Activated CD4-positive, alpha-beta T cell treated with anti-CD3 and anti-CD28 coated beads, Interleukin-2, amount 10 ng/mL, durations not matched to agents 24 days and 14 days (primary cell): ENCODE data around the gene ZNF423. TPM values are rescaled to one million over a fixed set of nuclear protein-coding genes. Genes with fewer than 3 reads are reported as not detected.
"Not testable (repeated sequence)": the region's sequence is repeated elsewhere in the genome, so short reads cannot be mapped to it uniquely, and the experiment has no call there.

Experiments
- DNase-seq: peaks from one replicate; pipeline ENCODE4 v3.0.0; 2022
- H3K27ac Mint-ChIP-seq: one replicate; pipeline ENCODE4 v1.8.0; 2022; ENCODE audit warnings: mild to moderate bottlenecking, mixed read lengths
- H3K27me3 Mint-ChIP-seq: one replicate; pipeline ENCODE4 v1.8.0; 2022; ENCODE audit warnings: mixed read lengths
- H3K36me3 Mint-ChIP-seq: one replicate; pipeline ENCODE4 v1.8.0; 2022; ENCODE audit warnings: low read depth, mild to moderate bottlenecking, mixed read lengths
- H3K4me1 Mint-ChIP-seq: one replicate; pipeline ENCODE4 v1.8.0; 2021; ENCODE audit warnings: mixed read lengths
- H3K4me3 Mint-ChIP-seq: one replicate; pipeline ENCODE4 v1.8.0; 2022; ENCODE audit warnings: mild to moderate bottlenecking, moderate library complexity, mixed read lengths
- H3K9me3 Mint-ChIP-seq: one replicate; pipeline ENCODE4 v1.8.0; 2021; ENCODE audit warnings: mixed read lengths
- intact Hi-C: fragments of 100-400 bp; cut with micrococcal nuclease; formaldehyde crosslinking; loops from one replicate; pipeline ENCODE4 v1.15.1; 2023
- total RNA-seq: library from RNA; stranded (reverse); gene quantifications from 2 replicates; pipeline ENCODE4 v1.2.3, GENCODE V29; 2022

The ZNF423 gene
- total RNA-seq, 1 donor from 2014 or later: not detected

- Mint-ChIP-seq H3K4me3 (no peak overlapping the region), H3K36me3 (no peaks in the 10 kb centered on the region), H3K4me1 (no peaks in the 10 kb centered on the region), H3K9me3 (no peaks in the 10 kb centered on the region), H3K27ac (no peak overlapping the region), H3K27me3 (no peaks in the 10 kb centered on the region)
- DNase-seq: no peak
- intact Hi-C loops: no loop called here
Observed at GRCh38 chr16:49566432-49566831, 289.5 kb downstream of the ZNF423 start.

GRCh38 chr16:49564496-49565229 is 291.2 kb downstream of the ZNF423 start:
- H3K4me3 Mint-ChIP-seq: no peak overlapping the region
- H3K27ac Mint-ChIP-seq: no peak overlapping the region
- DNase-seq: no peak
- no peaks in the 10 kb centered on the region for H3K4me1 Mint-ChIP-seq
- no peaks in the 10 kb centered on the region for H3K36me3 Mint-ChIP-seq
- intact Hi-C loops: no loop called here
- no peaks in the 10 kb centered on the region for H3K27me3 Mint-ChIP-seq
- H3K9me3 Mint-ChIP-seq: no peaks in the 10 kb centered on the region

GRCh38 chr16:49563666-49564065 is 292.2 kb downstream of the ZNF423 start:
- no peaks in the 10 kb centered on the region for H3K4me1 Mint-ChIP-seq
- intact Hi-C loops: no loop called here

GRCh38 chr16:49562894-49563293 is 293.0 kb downstream of the ZNF423 start:
- H3K27me3 Mint-ChIP-seq, H3K27ac Mint-ChIP-seq, intact Hi-C loops, H3K4me3 Mint-ChIP-seq, H3K9me3 Mint-ChIP-seq, H3K4me1 Mint-ChIP-seq, H3K36me3 Mint-ChIP-seq, DNase-seq: not testable (repeated sequence)

More at GRCh38 chr16:49563666-49564065, 292.2 kb downstream of the ZNF423 start:
- H3K27me3 Mint-ChIP-seq: no peaks in the 10 kb centered on the region
- no peak overlapping the region for H3K4me3 Mint-ChIP-seq
- H3K9me3 Mint-ChIP-seq: no peaks in the 10 kb centered on the region
- no peak overlapping the region for H3K27ac Mint-ChIP-seq
- no peaks in the 10 kb centered on the region for H3K36me3 Mint-ChIP-seq
- no peak for DNase-seq

GRCh38 chr16:49562228-49562627 is 293.7 kb downstream of the ZNF423 start:
- H3K4me3 Mint-ChIP-seq: no peak overlapping the region
- intact Hi-C loops: no loop called here
- no peak overlapping the region for H3K27ac Mint-ChIP-seq
- no peak for DNase-seq
- no peaks in the 10 kb centered on the region for H3K27me3 Mint-ChIP-seq
- no peaks in the 10 kb centered on the region for H3K4me1 Mint-ChIP-seq
- no peaks in the 10 kb centered on the region for H3K9me3 Mint-ChIP-seq
- no peaks in the 10 kb centered on the region for H3K36me3 Mint-ChIP-seq

GRCh38 chr16:49560004-49560830 is 295.7 kb downstream of the ZNF423 start:
- Mint-ChIP-seq H3K9me3 (no peaks in the 10 kb centered on the region), H3K27me3 (no peaks in the 10 kb centered on the region), H3K27ac (no peak overlapping the region), H3K36me3 (no peaks in the 10 kb centered on the region), H3K4me1 (no peaks in the 10 kb centered on the region), H3K4me3 (no peak overlapping the region)
- intact Hi-C loops: no loop called here
- DNase-seq: no peak

- no peaks in the 10 kb centered on the region for H3K4me1 Mint-ChIP-seq
- intact Hi-C loops: no loop called here
- no peaks in the 10 kb centered on the region for H3K9me3 Mint-ChIP-seq
- DNase-seq: no peak
- no peak overlapping the region for H3K4me3 Mint-ChIP-seq
- no peaks in the 10 kb centered on the region for H3K27me3 Mint-ChIP-seq
- H3K36me3 Mint-ChIP-seq: no peaks in the 10 kb centered on the region
- H3K27ac Mint-ChIP-seq: no peak overlapping the region
Observed at GRCh38 chr16:49559242-49559641, 296.7 kb downstream of the ZNF423 start.

- no peak for DNase-seq
- H3K4me3 Mint-ChIP-seq: no peak overlapping the region
- no peaks in the 10 kb centered on the region for H3K9me3 Mint-ChIP-seq
- no peaks in the 10 kb centered on the region for H3K36me3 Mint-ChIP-seq
- intact Hi-C loops: no loop called here
- no peak overlapping the region for H3K27ac Mint-ChIP-seq
- no peaks in the 10 kb centered on the region for H3K4me1 Mint-ChIP-seq
- H3K27me3 Mint-ChIP-seq: no peaks in the 10 kb centered on the region
Observed at GRCh38 chr16:49558451-49558850, 297.5 kb downstream of the ZNF423 start.

GRCh38 chr16:49556606-49557446 is 299.1 kb downstream of the ZNF423 start:
- H3K4me1 Mint-ChIP-seq: no peaks in the 10 kb centered on the region
- DNase-seq: no peak
- H3K4me3 Mint-ChIP-seq: no peak overlapping the region
- H3K36me3 Mint-ChIP-seq: no peaks in the 10 kb centered on the region
- H3K9me3 Mint-ChIP-seq: no peaks in the 10 kb centered on the region
- no peaks in the 10 kb centered on the region for H3K27me3 Mint-ChIP-seq
- H3K27ac Mint-ChIP-seq: no peak overlapping the region
- intact Hi-C loops: no loop called here

- no peaks in the 10 kb centered on the region for H3K4me1 Mint-ChIP-seq
- H3K36me3 Mint-ChIP-seq: no peaks in the 10 kb centered on the region
- H3K4me3 Mint-ChIP-seq: no peak overlapping the region
- H3K27ac Mint-ChIP-seq: no peak overlapping the region
- no peaks in the 10 kb centered on the region for H3K9me3 Mint-ChIP-seq
- intact Hi-C loops: no loop called here
- H3K27me3 Mint-ChIP-seq: no peaks in the 10 kb centered on the region
- no peak for DNase-seq
Observed at GRCh38 chr16:49556249-49556605, 299.7 kb downstream of the ZNF423 start.

- H3K9me3 Mint-ChIP-seq: no peaks in the 10 kb centered on the region
- no peak overlapping the region for H3K4me3 Mint-ChIP-seq
- H3K36me3 Mint-ChIP-seq: no peaks in the 10 kb centered on the region
Observed at GRCh38 chr16:49554681-49555080, 301.2 kb downstream of the ZNF423 start.

GRCh38 chr16:49552313-49552928 is 303.5 kb downstream of the ZNF423 start:
- H3K27me3 Mint-ChIP-seq: no peaks in the 10 kb centered on the region
- intact Hi-C loops: no loop called here
- no peak overlapping the region for H3K4me3 Mint-ChIP-seq

More at GRCh38 chr16:49554681-49555080, 301.2 kb downstream of the ZNF423 start:
- Mint-ChIP-seq H3K27me3 (no peaks in the 10 kb centered on the region), H3K27ac (no peak overlapping the region), H3K4me1 (no peaks in the 10 kb centered on the region)
- intact Hi-C loops: no loop called here
- no peak for DNase-seq

GRCh38 chr16:49550666-49551065 is 305.2 kb downstream of the ZNF423 start:
- H3K4me1 Mint-ChIP-seq: no peaks in the 10 kb centered on the region
- no peaks in the 10 kb centered on the region for H3K9me3 Mint-ChIP-seq
- no peaks in the 10 kb centered on the region for H3K27me3 Mint-ChIP-seq
- intact Hi-C loops: no loop called here
- no peak overlapping the region for H3K27ac Mint-ChIP-seq
- no peaks in the 10 kb centered on the region for H3K36me3 Mint-ChIP-seq
- no peak for DNase-seq
- H3K4me3 Mint-ChIP-seq: no peak overlapping the region

More at GRCh38 chr16:49552313-49552928, 303.5 kb downstream of the ZNF423 start:
- H3K36me3 Mint-ChIP-seq: no peaks in the 10 kb centered on the region
- H3K9me3 Mint-ChIP-seq: no peaks in the 10 kb centered on the region
- H3K27ac Mint-ChIP-seq: no peak overlapping the region
- DNase-seq: no peak
- H3K4me1 Mint-ChIP-seq: no peaks in the 10 kb centered on the region
